GM12878 (cell line): ENCODE measurements around the gene HENMT1. TPM values are rescaled to one million over a fixed set of nuclear protein-coding genes. Genes with fewer than 3 reads are reported as not detected.

Experiments used
- ATAC-seq: fragments of 200-7000 bp; cut with Tn5 transposase; 3 replicates; pipeline ENCODE4 v1.9.1; 2020; ENCODE audit warnings: mild to moderate bottlenecking, moderate library complexity
- BruUV-seq: library from RNA; stranded (reverse); fragments of 400-500 nt; replicated peaks from 2 replicates; lab custom pipeline; 2021; lab: Mats Ljungman, UMichigan
- CTCF ChIA-PET: fragments of 300-600 bp; sonication (Branson Sonifier 250); formaldehyde crosslinking; extraction: SDS; loops from one replicate; lab custom pipeline; 2021; ENCODE audit warnings: inconsistent platforms; lab: Yijun Ruan, JAX
- POLR2A ChIA-PET: fragments of 350-600 bp; formaldehyde crosslinking; extraction: SDS; loops from one replicate; lab custom pipeline; 2021; ENCODE audit warnings: inconsistent platforms; lab: Charles Lee
- RAD21 ChIA-PET: fragments of 300-600 bp; sonication (Branson Sonifier 250); formaldehyde crosslinking; loops from one replicate; lab custom pipeline; 2023; ENCODE audit warnings: antibody characterized with exemption; ENCODE audit not compliant: unreplicated experiment; lab: Charles Lee
- SMC1A ChIA-PET: fragments of 300-600 bp; sonication (Branson Sonifier 250); formaldehyde crosslinking; loops from one replicate; lab custom pipeline; 2023; ENCODE audit not compliant: unreplicated experiment, uncharacterized antibody; lab: Charles Lee
- DNase-seq: peaks from one replicate; pipeline ENCODE4 v3.0.0-alpha.2; 2011; ENCODE audit warnings: low read depth, low spot score
- FAIRE-seq: peaks from 3 replicates; lab custom pipeline; 2011; peaks lifted over from hg19 to GRCh38; lab: Jason Lieb, UNC
- H2AFZ ChIP-seq: 2 replicates; pipeline ENCODE4 v1.6.0; 2011; ENCODE audit warnings: low read depth, low read length, control low read depth; ENCODE audit not compliant: control insufficient read depth
- H3K27ac ChIP-seq: 2 replicates; pipeline ENCODE4 v1.5.1; 2011; ENCODE audit warnings: control low read depth; ENCODE audit not compliant: control insufficient read depth, insufficient read depth
- H3K27me3 ChIP-seq, 2 experiments: replicated peaks in 1 of 2; 2 replicates each; pipeline versions ENCODE4 v1.6.0 to v1.6.1; 2011; ENCODE audit warnings: low read length in 1 of 2; ENCODE audit not compliant: control insufficient read depth in 2 of 2, insufficient read depth in 2 of 2
- H3K36me3 ChIP-seq, 2 experiments: 2 replicates each; pipeline ENCODE4 v1.5.1; 2011; ENCODE audit warnings: low read length in 1 of 2; ENCODE audit not compliant: control insufficient read depth in 2 of 2, insufficient read depth in 2 of 2
- H3K4me1 ChIP-seq: 2 replicates; pipeline ENCODE4 v1.6.1; 2011; ENCODE audit warnings: mild to moderate bottlenecking, low read length, moderate library complexity, mixed read lengths; ENCODE audit not compliant: control insufficient read depth, insufficient read depth
- H3K4me2 ChIP-seq: 2 replicates; pipeline ENCODE4 v1.6.0; 2011; ENCODE audit warnings: control low read depth; ENCODE audit not compliant: control insufficient read depth, insufficient read depth
- H3K4me3 ChIP-seq: fragments of 200-600 bp; sonication (generic); 2 replicates; pipeline ENCODE4 v1.5.1; 2016
- H3K79me2 ChIP-seq: 2 replicates; pipeline ENCODE4 v1.6.0; 2011; ENCODE audit warnings: low read length; ENCODE audit not compliant: control insufficient read depth, insufficient read depth
- H3K9ac ChIP-seq: 2 replicates; pipeline ENCODE4 v1.8.0; 2011; ENCODE audit warnings: low read length, control low read depth, mixed read lengths; ENCODE audit not compliant: control insufficient read depth, insufficient read depth
- H3K9me3 ChIP-seq: replicated peaks from 3 replicates; pipeline ENCODE4 v1.5.1; 2011; ENCODE audit warnings: mild to moderate bottlenecking, low read length; ENCODE audit not compliant: control insufficient read depth, insufficient read depth
- H4K20me1 ChIP-seq: 2 replicates; pipeline ENCODE4 v1.6.0; 2011; ENCODE audit not compliant: control insufficient read depth, insufficient read depth
- CBFB ChIP-seq: IDR thresholded peaks from 2 replicates; pipeline ENCODE4 v1.6.1; 2016; ENCODE audit warnings: antibody characterized with exemption, low read depth
- CREB1 ChIP-seq: IDR thresholded peaks from 2 replicates; pipeline ENCODE4 v1.6.1; 2012; ENCODE audit warnings: low read depth, mild to moderate bottlenecking, inconsistent platforms
- CREM ChIP-seq: IDR thresholded peaks from 2 replicates; pipeline ENCODE4 v1.6.1; 2014; ENCODE audit warnings: antibody characterized with exemption, low read depth
- E2F8 ChIP-seq: fragments of 450-650 bp; IDR thresholded peaks from 2 replicates; pipeline ENCODE4 v1.6.1; 2018; ENCODE audit warnings: mild to moderate bottlenecking, low read depth, moderate library complexity; ENCODE audit not compliant: partially characterized antibody
- GABPA ChIP-seq: IDR thresholded peaks from 2 replicates; pipeline ENCODE4 v1.6.1; 2014; ENCODE audit warnings: antibody characterized with exemption, low read depth, mild to moderate bottlenecking, inconsistent platforms
- JUNB ChIP-seq: IDR thresholded peaks from 2 replicates; pipeline ENCODE4 v1.6.1; 2016; ENCODE audit warnings: antibody characterized with exemption, mild to moderate bottlenecking
- MAX ChIP-seq: IDR thresholded peaks from 2 replicates; pipeline ENCODE4 v1.6.1; 2012; ENCODE audit warnings: low read depth, low read length, improper control_type of control experiment
- NFYA ChIP-seq: IDR thresholded peaks from 2 replicates; pipeline ENCODE4 v1.6.1; 2011; ENCODE audit warnings: low read depth, mild to moderate bottlenecking, low read length, improper control_type of control experiment, borderline replicate concordance
- POLR2AphosphoS2 ChIP-seq: IDR thresholded peaks from 2 replicates; pipeline ENCODE4 v1.6.1; 2011; ENCODE audit warnings: low read depth, mild to moderate bottlenecking, low read length, improper control_type of control experiment, moderate library complexity
- RAD21 ChIP-seq: IDR thresholded peaks from 2 replicates; pipeline ENCODE4 v1.6.1; 2011; ENCODE audit warnings: mild to moderate bottlenecking, low read depth, low read length, moderate library complexity; ENCODE audit not compliant: insufficient read depth
- RCOR1 ChIP-seq: conservative IDR thresholded peaks from 2 replicates; pipeline ENCODE4 v1.6.1; 2012; ENCODE audit warnings: low read depth, low read length, improper control_type of control experiment
- SMAD5 ChIP-seq: IDR thresholded peaks from 2 replicates; pipeline ENCODE4 v1.6.1; 2016; ENCODE audit warnings: antibody characterized with exemption, low read depth
- SRF ChIP-seq, 2 experiments: IDR thresholded peaks; 2 replicates each; pipeline ENCODE4 v1.6.1; 2011; ENCODE audit warnings: low read depth in 2 of 2, low read length in 2 of 2, mild to moderate bottlenecking in 1 of 2, moderate library complexity in 1 of 2
- ZBTB33 ChIP-seq: fragments of 450-650 bp; IDR thresholded peaks from 2 replicates; pipeline ENCODE4 v1.6.1; 2017; ENCODE audit warnings: mild to moderate bottlenecking
- WGBS: methylation state at CpG from one replicate; pipeline ENCODE4 v1.1.6; 2016; ENCODE audit warnings: low lambda C conversion rate; ENCODE audit not compliant: insufficient replicate concordance, insufficient coverage; ENCODE audit errors: missing lambda C conversion rate; 5-methylcytosine and 5-hydroxymethylcytosine counted together
- in situ Hi-C: fragments of 300-500 bp; cut with MboI; formaldehyde crosslinking; loops from 9 replicates; pipeline ENCODE4 v1.14.3; 2018; ENCODE audit warnings: mixed read lengths
- intact Hi-C: fragments of 100-400 bp; cut with micrococcal nuclease; formaldehyde crosslinking; loops from one replicate; pipeline ENCODE4 v1.14.2; 2022; ENCODE audit not compliant: unreplicated experiment
- polyA plus RNA-seq, 11 experiments: library from polyadenylated mRNA; depleted of rRNA in 4 of 11; unstranded in 6 of 11; stranded (reverse) in 5 of 11; fragments of >200 nt; fragmentation: Nextera tagmentation in 4 of 11; fragmentation: Illumina TruSeq in 1 of 11; extraction: Ambion mirVana in 4 of 11; extraction: Trizol in 1 of 11; gene quantifications; 1 replicate in 1 of 11; 2 replicates in 10 of 11; pipeline versions ENCODE4 v1.2.1 to v1.2.3, GENCODE V29; 2011 to 2016; ENCODE audit warnings: inconsistent platforms in 2 of 11, missing spikeins in 2 of 11, low read depth in 1 of 11
- total RNA-seq, 4 experiments: library from RNA; depleted of rRNA in 3 of 4; stranded (reverse); fragments of >200 nt in 3 of 4; fragmentation: Illumina TruSeq in 1 of 4; extraction: Trizol in 1 of 4; gene quantifications; 2 replicates each; pipeline versions ENCODE4 v1.2.1 to v1.2.3, GENCODE V29; 2013 to 2021
- TF ChIP-seq, protein P1 (sequence below): IDR thresholded peaks from 2 replicates; pipeline ENCODE4 v1.6.1; 2012; ENCODE audit warnings: low read length, inconsistent platforms
- TF ChIP-seq, protein P2 (sequence below): fragments of 450-650 bp; IDR thresholded peaks from 2 replicates; pipeline ENCODE4 v1.6.1; 2017; ENCODE audit warnings: mild to moderate bottlenecking, low read depth, inconsistent platforms; ENCODE audit not compliant: poor library complexity, severe bottlenecking

HENMT1 gene
- total and polyA plus RNA-seq, 10 of the 15 experiments (the other 5 are each of a cell fraction or from before 2014, with no cell fraction given), result 4.4 to 15.6 (median 10.4) TPM

GRCh38 chr1:108703939-108704338 is 43.0 kb upstream of the HENMT1 start:
- CTCF ChIA-PET, result interaction anchor here (1.8 to 3.5 kb wide), 2 partner anchors 10 to 11 kb away, joined by 5 to 11 read pairs; partner anchors contain the start of gene PRPF38B
- Histone ChIP-seq H4K20me1 (no peaks in the 10 kb centered on the region), H3K79me2 (no peaks in the 10 kb centered on the region), H3K36me3 (peaks cover 5 to 20% of the 10 kb centered on the region in 2 experiments; a peak in 3 of 4 replicates), H3K4me1 (peaks cover 8% of the 10 kb centered on the region; the same call in 1 of the 2 replicates), H3K9ac (no peak overlapping the region), H2AFZ (no peak overlapping the region), H3K27me3 (no peaks in the 10 kb centered on the region), H3K27ac (peak overlapping the region; percentile 18; the same call in 1 of the 2 replicates), H3K4me2 (no peak overlapping the region), H3K9me3 (no peaks in the 10 kb centered on the region), H3K4me3 (no peak overlapping the region)
- WGBS, result 12% methylated on average over 6 of the region's 6 CpGs
- FAIRE-seq (no peak), ATAC-seq (peak; percentile 46), DNase-seq (no peak)
- BruUV-seq, result no TSS peak
- intact Hi-C loops (no loop called here), in situ Hi-C loops (no loop called here)
- TF ChIP-seq NFYA, result no peak
- TF ChIP-seq GABPA, result 0 out of 2 replicates have a peak, but pooled peaks have one; percentile 41
- TF ChIP-seq MAX, result no peak
- peak; percentile 80 for TF ChIP-seq CREB1
- TF ChIP-seq SMAD5, result no peak
- TF ChIP-seq SRF (IDR thresholded peaks at IDR 0.05; ENCODE audit: low read depth in 2 of 2, low read length in 2 of 2), result no peak
- TF ChIP-seq E2F8, result no peak
- TF ChIP-seq RCOR1, result no peak
- TF ChIP-seq, protein P1, sequence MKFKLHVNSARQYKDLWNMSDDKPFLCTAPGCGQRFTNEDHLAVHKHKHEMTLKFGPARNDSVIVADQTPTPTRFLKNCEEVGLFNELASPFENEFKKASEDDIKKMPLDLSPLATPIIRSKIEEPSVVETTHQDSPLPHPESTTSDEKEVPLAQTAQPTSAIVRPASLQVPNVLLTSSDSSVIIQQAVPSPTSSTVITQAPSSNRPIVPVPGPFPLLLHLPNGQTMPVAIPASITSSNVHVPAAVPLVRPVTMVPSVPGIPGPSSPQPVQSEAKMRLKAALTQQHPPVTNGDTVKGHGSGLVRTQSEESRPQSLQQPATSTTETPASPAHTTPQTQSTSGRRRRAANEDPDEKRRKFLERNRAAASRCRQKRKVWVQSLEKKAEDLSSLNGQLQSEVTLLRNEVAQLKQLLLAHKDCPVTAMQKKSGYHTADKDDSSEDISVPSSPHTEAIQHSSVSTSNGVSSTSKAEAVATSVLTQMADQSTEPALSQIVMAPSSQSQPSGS, result peak; percentile 14; the same call in 1 of the 2 replicates
- no peak for TF ChIP-seq CBFB
- peak; percentile 33; the same call in 1 of the 2 replicates for TF ChIP-seq CREM
- 0 out of 2 replicates have a peak, but pooled peaks have one; percentile 21 for TF ChIP-seq JUNB
- no peak for TF ChIP-seq RAD21
- no peak for TF ChIP-seq ZBTB33
- TF ChIP-seq, protein P2, sequence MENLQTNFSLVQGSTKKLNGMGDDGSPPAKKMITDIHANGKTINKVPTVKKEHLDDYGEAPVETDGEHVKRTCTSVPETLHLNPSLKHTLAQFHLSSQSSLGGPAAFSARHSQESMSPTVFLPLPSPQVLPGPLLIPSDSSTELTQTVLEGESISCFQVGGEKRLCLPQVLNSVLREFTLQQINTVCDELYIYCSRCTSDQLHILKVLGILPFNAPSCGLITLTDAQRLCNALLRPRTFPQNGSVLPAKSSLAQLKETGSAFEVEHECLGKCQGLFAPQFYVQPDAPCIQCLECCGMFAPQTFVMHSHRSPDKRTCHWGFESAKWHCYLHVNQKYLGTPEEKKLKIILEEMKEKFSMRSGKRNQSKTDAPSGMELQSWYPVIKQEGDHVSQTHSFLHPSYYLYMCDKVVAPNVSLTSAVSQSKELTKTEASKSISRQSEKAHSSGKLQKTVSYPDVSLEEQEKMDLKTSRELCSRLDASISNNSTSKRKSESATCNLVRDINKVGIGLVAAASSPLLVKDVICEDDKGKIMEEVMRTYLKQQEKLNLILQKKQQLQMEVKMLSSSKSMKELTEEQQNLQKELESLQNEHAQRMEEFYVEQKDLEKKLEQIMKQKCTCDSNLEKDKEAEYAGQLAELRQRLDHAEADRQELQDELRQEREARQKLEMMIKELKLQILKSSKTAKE, result no peak
- no peak for TF ChIP-seq POLR2AphosphoS2
- POLR2A ChIA-PET, result interaction anchor here (1.8 kb wide), 1 partner anchor 12 kb away, joined by 7 read pairs; the partner anchor contains the start of gene PRPF38B
- SMC1A ChIA-PET, result interaction anchor here (0.7 kb wide), 1 partner anchor 43 kb away, joined by 3 read pairs; the partner anchor contains the start of gene HENMT1
- RAD21 ChIA-PET, result no interaction called here
